ENCODE measurements around the gene SLC7A8. TPM values are rescaled to one million over a fixed set of nuclear protein-coding genes. Genes with fewer than 3 reads are reported as not detected.

The SLC7A8 gene
- polyA plus RNA-seq, 6 donors from 2014 or later, result 0.31 to 0.50 (median 0.48) TPM; not detected in 3

DNA sequence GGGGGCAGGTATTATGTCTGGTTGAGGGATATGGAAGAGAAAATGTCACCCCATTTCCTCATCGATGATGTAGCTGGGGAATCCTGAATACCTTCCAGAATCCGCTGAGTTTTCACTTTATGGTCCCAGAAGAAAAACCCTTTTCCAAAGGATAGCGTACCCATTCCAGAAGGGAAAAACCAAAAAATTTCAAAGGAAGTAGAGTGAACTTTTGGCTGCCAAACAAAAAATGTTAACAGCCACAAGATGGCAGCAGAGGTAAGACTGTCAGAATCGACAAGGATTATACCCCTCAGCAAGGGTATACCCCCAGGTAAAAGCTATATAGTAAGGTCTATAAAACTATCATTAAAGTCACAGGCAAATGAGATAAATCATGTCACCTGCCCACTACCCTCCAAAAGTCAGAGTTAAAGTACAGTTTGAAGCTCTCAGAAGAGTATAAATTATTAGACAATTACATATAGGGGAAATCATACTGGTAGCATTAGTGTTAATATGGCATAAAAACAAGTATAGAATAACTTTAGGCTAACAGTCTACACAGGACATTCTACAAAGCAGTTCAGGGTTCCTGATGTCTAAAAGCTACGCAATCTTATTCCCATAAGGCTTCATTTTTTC lies 106.6 kb downstream of the SLC7A8 start:
- Mint-ChIP-seq H3K4me1 (peaks cover 4 to 5% (median 4%) of the 10 kb centered on the region in 3 donors), H3K27ac (no peak overlapping the region), H3K36me3 (peaks cover 21 to 29% of the 10 kb centered on the region in 2 donors), H3K27me3 (no peaks in the 10 kb centered on the region), H3K9me3 (no peaks in the 10 kb centered on the region), H3K4me3 (no peak overlapping the region)
- peak; percentile 38 to 71 for ATAC-seq (ENCODE audit: low read depth in 2 of 2)
- DNase-seq, result no peak

Other genes with a start within 250 kb of the SLC7A8 start
- gene HAUS4, start 226.6 kb downstream of the SLC7A8 start, polyA plus RNA-seq (ENCODE audit: low read depth in 6 of 6), result 10 to 100 TPM; 14.8 to 37.6 (median 28.4) TPM
- gene AJUBA, start 201.1 kb downstream of the SLC7A8 start, polyA plus RNA-seq (ENCODE audit: low read depth in 6 of 6), result under 1 TPM in 2 of 6 donors, not detected in 4; 0.22 to 0.33 TPM
- 10 to 100 TPM in 4 of 6 donors, 1 to 10 TPM in 2; 6.8 to 15.4 (median 11.6) TPM for gene C14orf93, start 173.5 kb downstream of the SLC7A8 start, polyA plus RNA-seq (ENCODE audit: low read depth in 6 of 6)
- 10 to 100 TPM; 27.6 to 40.9 (median 33.2) TPM for gene PSMB5, start 148.8 kb downstream of the SLC7A8 start, polyA plus RNA-seq (ENCODE audit: low read depth in 6 of 6)
- not detected for gene PSMB11, start 141.4 kb downstream of the SLC7A8 start, polyA plus RNA-seq (ENCODE audit: low read depth in 6 of 6)
- under 1 TPM in 4 of 6 donors, not detected in 2; 0.18 to 0.97 (median 0.39) TPM for gene CDH24, start 126.1 kb downstream of the SLC7A8 start, polyA plus RNA-seq (ENCODE audit: low read depth in 6 of 6)
- gene ACIN1, start 88.5 kb downstream of the SLC7A8 start, polyA plus RNA-seq (ENCODE audit: low read depth in 6 of 6), result 10 to 100 TPM in 2 of 6 donors, 1 to 10 TPM in 3, under 1 TPM in 1; 0.61 to 18.0 (median 9.8) TPM
- 10 to 100 TPM; 31.7 to 81.0 (median 69.0) TPM for gene C14orf119, start 88.2 kb downstream of the SLC7A8 start, polyA plus RNA-seq (ENCODE audit: low read depth in 6 of 6)
- not detected for gene CIROP, start 78.7 kb downstream of the SLC7A8 start, polyA plus RNA-seq (ENCODE audit: low read depth in 6 of 6)
- gene CEBPE, start 64.4 kb downstream of the SLC7A8 start, polyA plus RNA-seq (ENCODE audit: low read depth in 6 of 6), result under 1 TPM in 4 of 6 donors, not detected in 2; 0.32 to 0.61 (median 0.44) TPM
- gene RNF212B, start 54.3 kb upstream of the SLC7A8 start, polyA plus RNA-seq (ENCODE audit: low read depth in 6 of 6), result not detected
- 1 to 10 TPM; 1.0 to 6.9 (median 4.8) TPM for gene HOMEZ, start 102.5 kb upstream of the SLC7A8 start, polyA plus RNA-seq (ENCODE audit: low read depth in 6 of 6)
- gene PPP1R3E, start 119.2 kb upstream of the SLC7A8 start, polyA plus RNA-seq (ENCODE audit: low read depth in 6 of 6), result 10 to 100 TPM in 1 of 6 donors, 1 to 10 TPM in 5; 3.9 to 11.8 (median 5.1) TPM
- gene BCL2L2, start 123.2 kb upstream of the SLC7A8 start, polyA plus RNA-seq (ENCODE audit: low read depth in 6 of 6), result under 1 TPM in 3 of 6 donors, not detected in 3; 0.22 to 0.72 (median 0.28) TPM
- 100 to 1,000 TPM; 114 to 160 (median 145) TPM for gene PABPN1, start 137.8 kb upstream of the SLC7A8 start, polyA plus RNA-seq (ENCODE audit: low read depth in 6 of 6)
- under 1 TPM in 2 of 6 donors, not detected in 4; 0.29 to 0.66 TPM for gene SLC22A17, start 169.2 kb upstream of the SLC7A8 start, polyA plus RNA-seq (ENCODE audit: low read depth in 6 of 6)
- gene EFS, start 181.5 kb upstream of the SLC7A8 start, polyA plus RNA-seq (ENCODE audit: low read depth in 6 of 6), result not detected
- not detected for gene IL25, start 189.1 kb upstream of the SLC7A8 start, polyA plus RNA-seq (ENCODE audit: low read depth in 6 of 6)
- gene CMTM5, start 193.4 kb upstream of the SLC7A8 start, polyA plus RNA-seq (ENCODE audit: low read depth in 6 of 6), result 1 to 10 TPM in 2 of 6 donors, under 1 TPM in 2, not detected in 2; 0.36 to 2.5 (median 1.6) TPM
- gene MYH6, start 224.6 kb upstream of the SLC7A8 start, polyA plus RNA-seq (ENCODE audit: low read depth in 6 of 6), result not detected

Data from naive B cell (primary cell).